ENCODE measurements around the gene CHD1L.

The CHD1L gene

GRCh38 chr1:147209825-147210821 is 32.4 kb upstream of the CHD1L start:
- Histone ChIP-seq H3K36me3 (replicated peaks in 1 of 2; ENCODE audit: control insufficient read depth in 2 of 2, insufficient read depth in 2 of 2, low read length in 2 of 2) (no peaks in the 10 kb centered on the region), H2BK12ac (ENCODE audit: low read length) (no peak overlapping the region), H3K4me1 (ENCODE audit: control insufficient read depth in 2 of 2, insufficient read depth in 1 of 2, low read depth in 1 of 2, low read length in 2 of 2) (peaks cover 4 to 7% of the 10 kb centered on the region in 2 donors), H2BK120ac (ENCODE audit: low read depth, low read length) (no peak overlapping the region), H4K91ac (ENCODE audit: low read depth, low read length, poor library complexity) (no peak overlapping the region), H3K14ac (ENCODE audit: low read length) (no peak overlapping the region), H3K23ac (ENCODE audit: low read depth, low read length, poor library complexity) (no peak overlapping the region), H3K18ac (ENCODE audit: low read length) (no peak overlapping the region), H3K4me2 (ENCODE audit: insufficient read depth, low read length, poor library complexity, severe bottlenecking) (no peak overlapping the region), H3K79me1 (ENCODE audit: low read depth, low read length) (no peaks in the 10 kb centered on the region), H3K27ac (replicated peaks; ENCODE audit: low read length) (no peak overlapping the region), H3K4me3 (ENCODE audit: low read length in 2 of 2) (no peak overlapping the region), H2AFZ (ENCODE audit: low read length) (no peak overlapping the region), H2BK15ac (ENCODE audit: low read length) (no peak overlapping the region), H3K9me3 (replicated peaks in 1 of 2; ENCODE audit: control insufficient read depth in 2 of 2, insufficient read depth in 1 of 2, low read depth in 1 of 2, low read length in 2 of 2) (no peaks in the 10 kb centered on the region), H2AK5ac (ENCODE audit: low read depth, low read length) (no peak overlapping the region), H3K27me3 (ENCODE audit: control insufficient read depth in 3 of 3, insufficient read depth in 3 of 3, low read depth in 1 of 3, low read length in 3 of 3) (no peaks in the 10 kb centered on the region), H4K8ac (ENCODE audit: low read depth, low read length) (no peak overlapping the region), H2BK5ac (ENCODE audit: low read length) (no peak overlapping the region), H3K9ac (ENCODE audit: low read depth, low read length, poor library complexity) (no peak overlapping the region), H3K4ac (ENCODE audit: low read length) (no peak overlapping the region)
- whole genome bisulfite sequencing, 2 donors (ENCODE audit: extremely low coverage in 2 of 2, insufficient read length in 2 of 2, insufficient replicate concordance in 1 of 2): no CpG with 5 or more reads among the region's 3 CpGs
- DNase-seq (ENCODE audit: low spot score): no peak

- Histone ChIP-seq H2AFZ (ENCODE audit: low read length) (no peak overlapping the region), H3K4me2 (ENCODE audit: insufficient read depth, low read length, poor library complexity, severe bottlenecking) (no peak overlapping the region), H3K4me1 (ENCODE audit: control insufficient read depth in 2 of 2, insufficient read depth in 1 of 2, low read depth in 1 of 2, low read length in 2 of 2) (peaks cover 4 to 7% of the 10 kb centered on the region in 2 donors), H3K14ac (ENCODE audit: low read length) (no peak overlapping the region), H3K4ac (ENCODE audit: low read length) (no peak overlapping the region), H3K36me3 (replicated peaks in 1 of 2; ENCODE audit: control insufficient read depth in 2 of 2, insufficient read depth in 2 of 2, low read length in 2 of 2) (no peaks in the 10 kb centered on the region), H2BK120ac (ENCODE audit: low read depth, low read length) (no peak overlapping the region), H3K9me3 (replicated peaks in 1 of 2; ENCODE audit: control insufficient read depth in 2 of 2, insufficient read depth in 1 of 2, low read depth in 1 of 2, low read length in 2 of 2) (no peaks in the 10 kb centered on the region), H2BK12ac (ENCODE audit: low read length) (no peak overlapping the region), H3K27ac (replicated peaks; ENCODE audit: low read length) (no peak overlapping the region), H3K18ac (ENCODE audit: low read length) (no peak overlapping the region), H3K23ac (ENCODE audit: low read depth, low read length, poor library complexity) (no peak overlapping the region), H2AK5ac (ENCODE audit: low read depth, low read length) (no peak overlapping the region), H3K9ac (ENCODE audit: low read depth, low read length, poor library complexity) (no peak overlapping the region), H3K4me3 (ENCODE audit: low read length in 2 of 2) (no peak overlapping the region), H2BK15ac (ENCODE audit: low read length) (no peak overlapping the region), H2BK5ac (ENCODE audit: low read length) (no peak overlapping the region), H3K27me3 (ENCODE audit: control insufficient read depth in 3 of 3, insufficient read depth in 3 of 3, low read depth in 1 of 3, low read length in 3 of 3) (no peaks in the 10 kb centered on the region), H4K8ac (ENCODE audit: low read depth, low read length) (no peak overlapping the region), H4K91ac (ENCODE audit: low read depth, low read length, poor library complexity) (no peak overlapping the region), H3K79me1 (ENCODE audit: low read depth, low read length) (no peaks in the 10 kb centered on the region)
- 100% methylated on average over 1 of the region's 2 CpGs; no CpG with 5 or more reads in 1 of the 2 donors for WGBS, 2 donors (ENCODE audit: extremely low coverage in 2 of 2, insufficient read length in 2 of 2, insufficient replicate concordance in 1 of 2)
- no peak for DNase-seq (ENCODE audit: low spot score)
Observed at GRCh38 chr1:147210987-147211386, 31.5 kb upstream of the CHD1L start.

- Histone ChIP-seq H2BK120ac (ENCODE audit: low read depth, low read length) (no peak overlapping the region), H3K27ac (replicated peaks; ENCODE audit: low read length) (no peak overlapping the region), H3K4me3 (ENCODE audit: low read length in 2 of 2) (no peak overlapping the region), H3K4me2 (ENCODE audit: insufficient read depth, low read length, poor library complexity, severe bottlenecking) (no peak overlapping the region), H2AK5ac (ENCODE audit: low read depth, low read length) (no peak overlapping the region), H3K23ac (ENCODE audit: low read depth, low read length, poor library complexity) (no peak overlapping the region), H4K8ac (ENCODE audit: low read depth, low read length) (no peak overlapping the region), H3K4ac (ENCODE audit: low read length) (no peak overlapping the region), H3K4me1 (ENCODE audit: control insufficient read depth in 2 of 2, insufficient read depth in 1 of 2, low read depth in 1 of 2, low read length in 2 of 2) (peaks cover 4 to 7% of the 10 kb centered on the region in 2 donors), H3K14ac (ENCODE audit: low read length) (no peak overlapping the region), H3K18ac (ENCODE audit: low read length) (no peak overlapping the region), H3K36me3 (replicated peaks in 1 of 2; ENCODE audit: control insufficient read depth in 2 of 2, insufficient read depth in 2 of 2, low read length in 2 of 2) (no peaks in the 10 kb centered on the region), H2AFZ (ENCODE audit: low read length) (no peak overlapping the region), H3K27me3 (ENCODE audit: control insufficient read depth in 3 of 3, insufficient read depth in 3 of 3, low read depth in 1 of 3, low read length in 3 of 3) (no peaks in the 10 kb centered on the region), H2BK12ac (ENCODE audit: low read length) (no peak overlapping the region), H2BK5ac (ENCODE audit: low read length) (no peak overlapping the region), H2BK15ac (ENCODE audit: low read length) (no peak overlapping the region), H4K91ac (ENCODE audit: low read depth, low read length, poor library complexity) (no peak overlapping the region), H3K79me1 (ENCODE audit: low read depth, low read length) (no peaks in the 10 kb centered on the region), H3K9me3 (replicated peaks in 1 of 2; ENCODE audit: control insufficient read depth in 2 of 2, insufficient read depth in 1 of 2, low read depth in 1 of 2, low read length in 2 of 2) (no peaks in the 10 kb centered on the region), H3K9ac (ENCODE audit: low read depth, low read length, poor library complexity) (no peak overlapping the region)
- DNase-seq (ENCODE audit: low spot score): no peak
- WGBS, 2 donors (ENCODE audit: extremely low coverage in 2 of 2, insufficient read length in 2 of 2, insufficient replicate concordance in 1 of 2): no CpG with 5 or more reads among the region's 2 CpGs
Observed at GRCh38 chr1:147211577-147211976, 30.9 kb upstream of the CHD1L start.

- Histone ChIP-seq H3K79me1 (ENCODE audit: low read depth, low read length) (no peaks in the 10 kb centered on the region), H3K27ac (replicated peaks; ENCODE audit: low read length) (no peak overlapping the region), H3K36me3 (replicated peaks in 1 of 2; ENCODE audit: control insufficient read depth in 2 of 2, insufficient read depth in 2 of 2, low read length in 2 of 2) (no peaks in the 10 kb centered on the region), H3K18ac (ENCODE audit: low read length) (no peak overlapping the region), H3K9me3 (replicated peaks in 1 of 2; ENCODE audit: control insufficient read depth in 2 of 2, insufficient read depth in 1 of 2, low read depth in 1 of 2, low read length in 2 of 2) (no peaks in the 10 kb centered on the region), H2BK12ac (ENCODE audit: low read length) (no peak overlapping the region), H2AFZ (ENCODE audit: low read length) (no peak overlapping the region), H2BK120ac (ENCODE audit: low read depth, low read length) (no peak overlapping the region), H2BK5ac (ENCODE audit: low read length) (no peak overlapping the region), H3K23ac (ENCODE audit: low read depth, low read length, poor library complexity) (no peak overlapping the region), H2AK5ac (ENCODE audit: low read depth, low read length) (no peak overlapping the region), H3K9ac (ENCODE audit: low read depth, low read length, poor library complexity) (no peak overlapping the region), H3K27me3 (ENCODE audit: control insufficient read depth in 3 of 3, insufficient read depth in 3 of 3, low read depth in 1 of 3, low read length in 3 of 3) (no peaks in the 10 kb centered on the region), H3K4me3 (ENCODE audit: low read length in 2 of 2) (no peak overlapping the region), H3K14ac (ENCODE audit: low read length) (no peak overlapping the region), H3K4ac (ENCODE audit: low read length) (no peak overlapping the region), H3K4me1 (ENCODE audit: control insufficient read depth in 2 of 2, insufficient read depth in 1 of 2, low read depth in 1 of 2, low read length in 2 of 2) (peaks cover 4 to 7% of the 10 kb centered on the region in 2 donors), H4K8ac (ENCODE audit: low read depth, low read length) (no peak overlapping the region), H2BK15ac (ENCODE audit: low read length) (no peak overlapping the region), H4K91ac (ENCODE audit: low read depth, low read length, poor library complexity) (no peak overlapping the region), H3K4me2 (ENCODE audit: insufficient read depth, low read length, poor library complexity, severe bottlenecking) (no peak overlapping the region)
- no peak for DNase-seq (ENCODE audit: low spot score)
Observed at GRCh38 chr1:147213271-147213670, 29.2 kb upstream of the CHD1L start.
